ENCODE results near the gene HSPA5. TPM values are rescaled to one million over a fixed set of nuclear protein-coding genes. Genes with fewer than 3 reads are reported as not detected.

HSPA5 gene
- total and polyA plus RNA-seq, 4 donors: 122 to 431 (median 263) TPM

DNA sequence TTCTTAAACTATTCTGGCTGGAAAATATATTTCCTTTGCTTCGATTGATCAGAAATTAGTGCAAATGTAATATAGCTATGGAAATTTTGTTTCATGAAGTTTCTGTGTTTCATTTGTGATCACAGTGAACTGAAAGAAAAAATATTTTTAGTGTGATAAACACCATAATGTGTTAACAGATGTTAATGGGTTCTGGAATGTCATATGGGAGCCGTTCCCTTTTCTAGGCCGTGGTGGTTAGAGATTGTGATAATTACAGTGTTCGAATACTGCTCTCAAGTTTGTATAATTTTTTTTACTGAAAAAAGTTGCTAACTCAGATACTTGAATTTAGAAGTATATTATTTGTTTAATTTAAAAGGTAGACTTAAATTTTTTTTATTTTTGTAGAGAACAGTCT lies 39.8 kb upstream of the HSPA5 start:
- no peak overlapping the region for H3K27ac ChIP-seq (ENCODE audit: low read depth in 1 of 2, low read length in 1 of 2)
- H3K4me3 ChIP-seq: no peak overlapping the region
- H3K9ac ChIP-seq (ENCODE audit: insufficient read depth in 1 of 2, low read length in 2 of 2): no peak overlapping the region
- WGBS, 2 donors: 65 to 72% methylated on average over 4 of the region's 4 CpGs
- no peak for DNase-seq
- TF ChIP-seq CTCF (IDR thresholded peaks at IDR 0.05; ENCODE audit: control extremely low read depth, extremely low read depth): no peak
- H3K4me1 ChIP-seq (ENCODE audit: control insufficient read depth in 5 of 5, insufficient read depth in 5 of 5, low read length in 5 of 5): peaks cover 0 to 6% (median 0%) of the 10 kb centered on the region in 5 donors
- no peaks in the 10 kb centered on the region for H3K27me3 ChIP-seq (ENCODE audit: control insufficient read depth in 3 of 3, insufficient read depth in 3 of 3, low read length in 2 of 3)
- H3K36me3 ChIP-seq (ENCODE audit: control insufficient read depth in 4 of 4, insufficient read depth in 4 of 4, low read length in 4 of 4): peaks cover 0 to 3% (median 0%) of the 10 kb centered on the region in 4 donors
- H3K9me3 ChIP-seq (ENCODE audit: control insufficient read depth in 4 of 4, insufficient read depth in 3 of 4, low read length in 3 of 4): no peaks in the 10 kb centered on the region
- no peak for ATAC-seq (ENCODE audit: insufficient read depth, low FRiP score)

GRCh38 chr9:125277411-125277810 lies 36.3 kb upstream of the HSPA5 start:
- H3K9me3 ChIP-seq (ENCODE audit: control insufficient read depth in 4 of 4, insufficient read depth in 3 of 4, low read length in 3 of 4): no peaks in the 10 kb centered on the region
- H3K9ac ChIP-seq (ENCODE audit: insufficient read depth in 1 of 2, low read length in 2 of 2): no peak overlapping the region
- H3K36me3 ChIP-seq (ENCODE audit: control insufficient read depth in 4 of 4, insufficient read depth in 4 of 4, low read length in 4 of 4): peaks cover 0 to 3% (median 1%) of the 10 kb centered on the region in 4 donors
- DNase-seq (no peak), ATAC-seq (ENCODE audit: insufficient read depth, low FRiP score) (no peak)
- no peak for TF ChIP-seq CTCF (IDR thresholded peaks at IDR 0.05; ENCODE audit: control extremely low read depth, extremely low read depth)
- H3K4me3 ChIP-seq: no peak overlapping the region
- H3K27ac ChIP-seq (ENCODE audit: low read depth in 1 of 2, low read length in 1 of 2): no peak overlapping the region
- no peaks in the 10 kb centered on the region for H3K27me3 ChIP-seq (ENCODE audit: control insufficient read depth in 3 of 3, insufficient read depth in 3 of 3, low read length in 2 of 3)
- peaks cover 0 to 12% (median 10%) of the 10 kb centered on the region in 5 donors for H3K4me1 ChIP-seq (ENCODE audit: control insufficient read depth in 5 of 5, insufficient read depth in 5 of 5, low read length in 5 of 5)

DNA sequence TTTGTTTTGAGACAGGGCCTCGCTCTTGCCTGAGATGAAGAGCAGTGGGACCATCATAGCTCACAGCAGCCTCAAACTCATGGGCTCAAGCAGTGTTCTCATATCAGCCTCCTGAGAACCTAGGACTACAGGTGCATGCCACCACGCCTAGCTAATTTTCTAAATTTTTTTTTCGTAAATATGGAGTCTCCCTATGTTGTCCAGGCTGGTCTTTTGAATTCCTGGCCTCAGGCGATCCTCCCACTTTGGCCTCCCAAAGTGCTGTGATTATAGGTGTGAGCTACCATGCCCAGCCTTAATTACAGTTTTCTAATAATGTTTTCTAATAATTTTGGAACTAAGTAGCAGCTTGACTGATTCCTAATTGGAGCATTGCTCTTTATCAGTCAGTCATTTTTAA lies 35.6 kb upstream of the HSPA5 start:
- peaks cover 0 to 15% (median 10%) of the 10 kb centered on the region in 5 donors for H3K4me1 ChIP-seq (ENCODE audit: control insufficient read depth in 5 of 5, insufficient read depth in 5 of 5, low read length in 5 of 5)
- H3K4me3 ChIP-seq: no peak overlapping the region
- H3K27me3 ChIP-seq (ENCODE audit: control insufficient read depth in 3 of 3, insufficient read depth in 3 of 3, low read length in 2 of 3): no peaks in the 10 kb centered on the region
- ATAC-seq (ENCODE audit: insufficient read depth, low FRiP score): no peak
- no peak overlapping the region for H3K9ac ChIP-seq (ENCODE audit: insufficient read depth in 1 of 2, low read length in 2 of 2)
- H3K9me3 ChIP-seq (ENCODE audit: control insufficient read depth in 4 of 4, insufficient read depth in 3 of 4, low read length in 3 of 4): no peaks in the 10 kb centered on the region
- H3K36me3 ChIP-seq (ENCODE audit: control insufficient read depth in 4 of 4, insufficient read depth in 4 of 4, low read length in 4 of 4): peaks cover 0 to 3% (median 1%) of the 10 kb centered on the region in 4 donors
- WGBS, 2 donors: 93% methylated on average over 4 of the region's 4 CpGs
- no peak for DNase-seq
- no peak for TF ChIP-seq CTCF (IDR thresholded peaks at IDR 0.05; ENCODE audit: control extremely low read depth, extremely low read depth)
- no peak overlapping the region for H3K27ac ChIP-seq (ENCODE audit: low read depth in 1 of 2, low read length in 1 of 2)

DNA sequence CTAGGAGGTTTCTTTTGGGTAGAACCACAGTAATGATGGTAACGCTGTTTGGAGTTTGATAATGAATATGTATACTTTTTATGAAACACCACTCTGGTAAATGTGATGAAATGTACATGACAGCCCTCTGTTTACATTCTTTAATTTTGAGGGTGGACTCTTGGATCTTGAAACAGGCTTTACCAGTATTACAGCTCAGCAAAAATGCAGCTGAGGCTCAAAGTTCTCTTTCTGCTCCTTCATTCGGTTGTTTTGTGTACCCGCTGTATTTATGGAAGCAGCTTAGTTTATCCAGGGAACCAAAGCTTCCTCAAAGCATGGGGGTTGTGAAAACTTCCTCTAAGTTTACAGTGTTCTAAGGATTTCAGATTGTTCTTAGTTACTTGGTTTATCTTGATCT lies 31.6 kb upstream of the HSPA5 start:
- H3K9me3 ChIP-seq (ENCODE audit: control insufficient read depth in 4 of 4, insufficient read depth in 3 of 4, low read length in 3 of 4): no peaks in the 10 kb centered on the region
- peak; percentile 19 to 63 (median 58) for DNase-seq
- no peak overlapping the region for H3K27ac ChIP-seq (ENCODE audit: low read depth in 1 of 2, low read length in 1 of 2)
- H3K27me3 ChIP-seq (ENCODE audit: control insufficient read depth in 3 of 3, insufficient read depth in 3 of 3, low read length in 2 of 3): no peaks in the 10 kb centered on the region
- H3K9ac ChIP-seq (ENCODE audit: insufficient read depth in 1 of 2, low read length in 2 of 2): no peak overlapping the region
- no peak for ATAC-seq (ENCODE audit: insufficient read depth, low FRiP score)
- peaks cover 0 to 2% (median under 1%) of the 10 kb centered on the region in 4 donors for H3K36me3 ChIP-seq (ENCODE audit: control insufficient read depth in 4 of 4, insufficient read depth in 4 of 4, low read length in 4 of 4)
- no peak overlapping the region for H3K4me3 ChIP-seq
- WGBS, 2 donors: 17 to 22% methylated on average over 3 of the region's 3 CpGs
- peaks cover 0 to 15% (median 10%) of the 10 kb centered on the region in 5 donors for H3K4me1 ChIP-seq (ENCODE audit: control insufficient read depth in 5 of 5, insufficient read depth in 5 of 5, low read length in 5 of 5)
- no peak for TF ChIP-seq CTCF (IDR thresholded peaks at IDR 0.05; ENCODE audit: control extremely low read depth, extremely low read depth)
